AG10803 (cell line): ENCODE measurements around the gene SPRED1.

Experiments used
- DNase-seq: peaks from one replicate; pipeline ENCODE4 v3.0.0; 2010; ENCODE audit warnings: low read depth
- H3K4me3 ChIP-seq: 2 replicates; pipeline ENCODE4 v1.5.1; 2011; ENCODE audit warnings: mild to moderate bottlenecking, low read length, control low read depth
- CTCF ChIP-seq: conservative IDR thresholded peaks from 2 replicates; pipeline ENCODE4 v1.5.1; 2011; ENCODE audit warnings: mild to moderate bottlenecking, low read length, control low read depth, inconsistent platforms

Gene SPRED1

GRCh38 chr15:38398134-38398533 lies 145.5 kb downstream of the SPRED1 start:
- no peak for TF ChIP-seq CTCF
- H3K4me3 ChIP-seq, result no peak overlapping the region
- DNase-seq, result peak; percentile 97

- no peak for DNase-seq
- no peak overlapping the region for H3K4me3 ChIP-seq
- TF ChIP-seq CTCF, result no peak
Measured at GRCh38 chr15:38401106-38401505, 148.5 kb downstream of the SPRED1 start.

DNA sequence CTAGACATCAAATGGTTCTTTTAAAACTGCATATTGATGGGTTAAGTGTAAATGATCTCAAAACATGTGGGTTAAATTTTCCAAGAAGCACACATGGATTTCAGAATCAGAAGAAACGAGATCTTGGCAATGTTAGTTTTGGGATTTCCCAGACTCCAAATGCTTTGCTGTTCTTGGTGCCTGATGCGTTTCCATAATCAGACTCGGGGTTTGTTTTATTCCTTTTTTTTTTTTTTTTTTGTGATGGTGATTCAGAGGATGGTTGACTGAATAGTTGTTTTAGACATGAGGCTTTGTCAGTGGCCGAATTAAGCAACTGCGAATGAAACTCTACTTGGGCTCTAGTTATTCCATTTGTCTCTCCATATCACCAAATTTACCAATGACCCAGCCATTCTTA lies 149.1 kb downstream of the SPRED1 start:
- no peak overlapping the region for H3K4me3 ChIP-seq
- peak; percentile 25 for DNase-seq
- TF ChIP-seq CTCF, result no peak

DNA sequence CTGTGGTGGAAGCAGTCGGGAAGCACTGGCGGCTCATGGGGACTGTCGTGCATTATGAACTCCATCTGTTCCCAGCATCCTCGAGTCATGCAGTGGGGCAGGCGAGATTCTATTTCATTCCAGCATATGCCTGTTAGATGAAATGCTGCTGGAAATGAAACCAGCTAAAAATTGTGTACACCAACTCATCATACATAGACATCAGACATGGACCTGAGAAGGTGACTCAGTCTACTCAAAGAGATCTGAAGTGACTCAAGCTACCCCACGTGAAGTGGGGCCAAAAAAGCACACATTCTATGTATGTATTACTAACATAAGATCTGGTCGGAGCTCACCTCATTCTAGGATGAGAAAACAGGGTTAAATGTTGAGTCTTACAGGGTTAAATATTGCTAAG lies 153.8 kb downstream of the SPRED1 start:
- DNase-seq, result peak; percentile 10
- no peak for TF ChIP-seq CTCF
- no peak overlapping the region for H3K4me3 ChIP-seq
